GM21447 (cell line): ENCODE results near the gene ZNF341.
"Not testable (repeated sequence)": the region's sequence is repeated elsewhere in the genome, so short reads cannot be mapped to it uniquely, and the experiment has no call there.

ENCODE experiments used
- ATAC-seq: cut with Tn5 transposase; IDR thresholded peaks from one replicate; pipeline ENCODE4 v1.9.1; 2021; ENCODE audit not compliant: unreplicated experiment

Gene ZNF341

DNA sequence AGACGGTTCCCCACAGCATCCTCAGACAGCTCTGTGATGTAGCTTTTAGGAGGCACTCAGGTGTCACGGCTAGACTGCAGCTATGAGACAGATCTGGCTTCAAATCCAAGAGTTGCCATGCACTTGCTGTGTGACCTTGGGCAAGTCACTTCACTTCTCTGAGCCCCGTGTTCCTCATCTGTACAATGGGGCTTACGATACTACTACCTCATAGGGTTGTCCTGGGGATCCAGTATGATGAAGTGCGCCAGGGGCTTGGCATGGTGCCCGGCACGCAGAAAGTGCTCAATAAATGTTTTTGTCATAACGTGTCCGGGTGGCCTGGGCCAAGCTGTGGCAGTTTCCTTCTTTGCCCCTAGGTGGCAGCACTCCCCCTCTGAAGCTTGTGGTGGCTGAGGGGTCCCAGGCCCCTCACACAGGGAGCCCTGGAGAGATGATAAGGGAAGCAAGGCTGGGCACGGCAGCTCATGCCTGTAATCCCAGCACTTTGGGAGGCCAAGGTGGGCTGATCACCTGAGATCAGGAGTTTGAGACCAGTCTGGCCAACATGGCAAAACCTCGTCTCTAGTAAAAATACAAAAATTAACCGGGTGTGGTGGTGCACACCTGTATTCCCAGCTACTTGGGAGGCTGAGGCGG, 60.3 kb downstream of the ZNF341 start:
- ATAC-seq: no peak

DNA sequence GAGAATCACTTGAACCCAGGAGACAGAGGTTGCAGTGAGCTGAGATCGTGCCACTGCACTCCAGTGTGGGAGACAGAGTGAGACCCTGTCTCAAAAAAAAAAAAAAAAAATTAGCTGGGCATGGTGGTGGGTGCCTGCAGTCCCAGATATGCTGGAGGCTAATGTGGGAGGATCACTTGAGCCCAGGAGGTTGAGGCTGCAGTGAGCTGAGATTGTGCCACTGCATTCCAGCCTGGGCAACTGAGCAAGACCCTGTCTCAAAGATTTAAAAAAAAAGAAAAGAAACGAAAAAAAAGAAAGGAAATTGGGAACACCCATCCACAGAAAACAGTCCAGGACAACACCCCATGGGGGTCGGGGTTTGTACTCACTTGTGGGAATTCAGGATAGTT, 60.8 kb downstream of the ZNF341 start:
- ATAC-seq: not testable (repeated sequence)

DNA sequence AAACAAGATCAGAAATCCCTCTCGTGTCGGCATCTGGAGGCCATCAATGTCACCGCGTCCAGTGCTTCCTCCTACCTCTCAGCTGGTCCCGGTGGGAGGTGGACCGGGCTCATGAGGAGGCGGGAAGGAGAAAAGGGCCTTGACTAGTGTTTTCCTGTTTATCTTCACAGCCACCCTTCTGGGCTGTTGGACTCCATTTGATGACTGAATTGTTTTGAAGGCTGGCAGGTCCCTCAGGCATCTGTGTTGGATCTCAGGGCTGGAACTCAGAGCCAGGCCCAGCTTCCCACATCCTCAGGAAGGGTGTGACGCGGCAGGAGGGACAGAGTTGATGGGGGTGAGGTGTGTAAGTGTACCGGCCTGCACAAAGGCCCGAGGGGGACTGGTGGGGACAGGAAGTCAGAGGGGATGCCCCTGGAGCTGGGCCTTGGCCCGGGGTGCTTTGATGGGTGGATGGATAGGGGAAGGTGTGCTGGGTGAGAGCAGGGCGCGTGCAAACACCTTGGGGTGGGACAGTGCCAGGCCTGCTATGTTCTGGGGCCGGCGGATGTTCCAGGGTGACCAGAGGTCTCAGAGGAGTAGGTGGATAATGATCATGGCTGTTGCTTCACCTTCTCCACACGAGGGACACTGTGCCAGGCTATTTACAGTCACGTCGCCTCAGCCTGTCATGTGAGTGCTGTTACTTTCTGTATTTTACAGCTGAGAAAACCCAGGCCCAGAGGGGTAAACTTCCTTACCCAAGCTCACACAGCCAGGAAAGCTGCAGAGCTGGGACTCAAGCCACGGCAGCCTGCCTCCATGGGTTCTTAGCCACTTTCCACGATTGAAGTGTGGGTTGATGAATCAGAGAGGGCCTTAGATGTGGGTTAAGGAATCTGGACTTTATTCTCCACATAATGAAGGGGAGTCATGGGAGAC, 61.5 kb downstream of the ZNF341 start:
- ATAC-seq: no peak

DNA sequence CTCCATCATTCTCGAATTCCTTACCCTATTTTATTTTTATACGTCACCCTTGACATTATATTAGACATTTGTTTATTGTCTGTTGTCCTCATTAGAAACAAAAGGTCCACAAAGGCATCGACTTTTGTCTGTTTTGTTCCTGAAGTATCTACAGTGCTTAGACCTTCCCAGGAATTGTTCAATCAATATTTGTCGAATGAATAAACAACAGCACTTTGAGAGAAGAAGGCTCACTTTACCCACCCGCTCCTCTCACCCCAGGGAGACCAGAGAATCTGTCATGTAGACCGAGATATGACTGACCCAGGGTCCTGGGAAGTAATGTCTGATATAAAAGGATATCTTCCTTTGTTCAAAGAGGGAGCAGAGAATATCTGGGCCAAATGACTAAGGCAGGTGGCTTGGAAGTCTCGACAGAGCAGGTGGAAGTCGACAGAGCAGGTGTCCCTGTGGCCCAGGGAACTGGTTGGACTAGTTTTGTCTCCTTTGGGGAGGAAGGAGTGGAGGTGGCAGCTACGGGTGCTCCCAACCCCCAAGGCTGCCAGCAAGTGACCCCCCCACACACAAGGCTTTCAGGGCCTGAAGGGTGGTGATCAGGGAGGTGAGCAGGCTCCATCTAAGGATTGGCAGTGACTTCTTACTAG, 64.6 kb downstream of the ZNF341 start:
- ATAC-seq: no peak

DNA sequence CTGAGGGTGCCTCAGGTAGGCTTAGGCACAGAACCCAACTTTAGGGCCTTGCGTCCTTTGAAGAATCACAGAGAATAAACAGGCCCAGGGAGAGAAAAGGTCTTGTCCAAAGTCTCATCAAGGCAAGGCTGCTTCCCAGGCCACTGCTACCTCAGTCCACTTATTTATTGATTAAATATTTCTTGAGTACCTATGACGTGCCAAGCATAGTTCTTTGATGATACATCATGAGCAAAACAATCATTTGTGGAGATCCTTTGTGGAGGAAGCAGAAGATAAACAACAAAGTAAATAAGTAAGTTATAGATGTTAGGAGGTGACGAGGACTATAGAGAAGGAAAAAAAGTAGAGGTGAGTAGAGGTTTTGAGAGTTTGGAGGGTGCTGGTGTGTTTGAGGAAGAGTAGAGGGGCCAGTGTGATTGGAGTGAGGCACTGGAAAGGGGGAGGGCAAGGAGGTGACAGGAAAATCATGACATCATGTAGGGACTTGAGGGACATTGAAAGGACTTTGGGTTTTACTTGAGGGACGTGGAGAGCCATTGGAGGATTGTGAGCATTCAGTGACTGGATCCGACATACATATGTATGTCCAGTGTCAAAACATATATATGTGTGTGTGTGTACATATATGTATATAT, 65.2 kb downstream of the ZNF341 start:
- ATAC-seq: no peak

DNA sequence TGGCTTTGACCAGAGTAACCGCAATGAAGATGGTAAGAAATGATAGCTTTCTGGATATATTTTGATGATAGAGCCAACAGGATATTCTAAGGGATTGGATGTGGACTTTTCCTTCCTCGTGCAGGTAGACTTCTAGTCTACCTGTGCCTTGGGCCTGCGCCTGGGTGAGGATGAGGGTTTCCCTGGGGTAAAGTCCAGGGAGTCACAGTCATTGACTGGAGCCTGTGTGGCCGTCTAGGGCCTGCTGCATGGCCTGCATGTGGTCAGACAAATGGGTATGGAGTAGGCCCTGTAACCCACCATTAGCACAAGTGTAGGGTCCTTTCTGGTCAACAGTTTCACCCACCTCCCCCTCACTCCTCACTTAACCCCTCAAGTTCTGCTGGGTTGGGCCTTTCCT, 66.6 kb downstream of the ZNF341 start:
- ATAC-seq: no peak

DNA sequence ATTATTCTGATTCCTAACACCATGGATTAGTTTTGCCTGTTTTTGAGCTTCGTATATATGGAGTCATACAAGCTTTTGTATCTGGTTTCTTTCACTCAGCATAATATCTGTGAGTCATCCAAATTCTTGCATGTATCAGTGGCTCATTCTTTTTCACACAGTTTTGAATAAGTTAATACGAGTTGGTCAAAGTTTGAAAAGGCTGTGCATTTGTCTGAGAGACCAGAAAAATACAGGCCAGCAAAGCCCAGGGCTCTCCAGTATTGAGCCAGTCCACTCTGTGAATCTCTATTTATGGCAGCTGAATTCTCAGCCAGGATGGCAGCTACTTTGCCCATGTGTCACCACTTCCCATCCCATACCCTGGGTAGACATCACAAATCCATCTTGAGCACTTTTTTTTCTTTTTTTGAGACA, 72.1 kb downstream of the ZNF341 start:
- no peak for ATAC-seq

DNA sequence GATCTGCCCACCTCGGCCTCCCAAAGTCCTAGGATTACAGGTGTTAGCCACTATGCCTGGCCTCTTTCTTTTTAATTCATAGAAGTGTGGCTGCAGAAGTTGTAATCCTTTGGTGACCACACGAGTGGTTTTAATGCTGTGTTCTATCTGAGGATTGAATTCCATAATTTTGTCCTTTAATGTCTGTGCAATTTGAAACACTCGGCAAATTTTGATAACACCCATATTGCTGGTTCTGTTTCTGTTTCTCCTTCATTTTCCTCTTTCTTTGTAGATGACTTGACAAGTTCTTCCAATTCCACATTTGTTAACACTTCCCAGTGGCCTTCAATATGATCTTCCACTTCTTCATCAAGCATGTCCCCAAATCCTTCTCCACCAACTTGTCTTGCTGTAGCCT, 76.6 kb downstream of the ZNF341 start:
- ATAC-seq: no peak

DNA sequence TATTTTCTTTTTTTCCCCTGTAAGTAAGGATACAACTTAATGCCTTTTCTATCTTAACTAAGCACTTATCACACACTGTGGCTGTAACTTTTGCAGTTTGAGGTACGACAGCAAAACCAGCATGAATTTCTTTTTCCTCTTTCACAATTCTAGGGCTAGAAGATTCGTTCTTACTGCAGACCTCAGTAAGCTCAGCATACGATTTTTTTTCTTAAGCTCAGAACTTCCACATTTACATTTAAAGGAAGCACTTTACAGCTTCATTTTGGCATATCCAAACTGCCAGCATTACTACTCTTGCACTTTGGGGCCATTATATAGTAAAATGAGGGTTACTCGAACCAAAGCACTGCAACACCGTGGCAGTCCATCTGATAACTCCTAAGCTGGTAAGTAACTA, 78.5 kb downstream of the ZNF341 start:
- ATAC-seq: no peak

DNA sequence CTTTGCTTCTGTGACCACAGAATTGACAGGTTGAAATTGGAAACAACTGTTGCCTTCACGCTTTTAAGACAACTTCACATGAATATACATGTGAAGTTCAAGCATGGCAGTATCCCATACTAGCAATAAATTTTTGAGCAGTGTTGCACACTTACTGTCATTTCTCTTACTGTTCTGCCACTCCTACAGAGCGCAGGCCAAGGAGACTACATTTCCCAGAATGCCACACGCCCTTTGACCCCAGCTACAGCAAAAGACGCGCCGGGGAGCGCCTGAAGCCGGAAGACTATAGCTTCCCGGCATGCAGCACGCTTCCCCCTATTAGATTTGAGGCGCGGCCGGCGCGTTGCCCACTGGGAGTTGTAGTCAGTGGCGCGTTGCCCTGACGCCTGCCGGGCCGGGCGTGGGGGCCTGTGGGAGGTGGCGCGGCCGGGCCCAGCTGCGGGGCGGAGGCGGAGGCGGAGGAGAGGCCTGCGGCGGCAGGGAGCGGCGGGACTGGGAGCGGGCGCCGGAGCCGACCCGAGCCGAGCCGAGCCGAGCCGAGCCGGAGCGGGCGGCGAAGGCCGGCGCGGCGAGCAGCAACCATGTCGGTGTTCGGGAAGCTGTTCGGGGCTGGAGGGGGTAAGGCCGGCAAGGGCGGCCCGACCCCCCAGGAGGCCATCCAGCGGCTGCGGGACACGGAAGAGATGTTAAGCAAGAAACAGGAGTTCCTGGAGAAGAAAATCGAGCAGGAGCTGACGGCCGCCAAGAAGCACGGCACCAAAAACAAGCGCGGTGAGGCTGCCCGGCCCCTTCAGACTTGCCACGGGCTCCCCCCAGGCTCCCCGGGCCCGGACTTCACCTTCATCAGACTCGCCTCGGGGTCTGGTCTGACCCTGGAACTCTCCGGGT, 79.3 kb downstream of the ZNF341 start, which contains the start of gene CHMP4B:
CHMP4B (plus strand) TSS at position 464 of the 891 bp plus-strand sequence; CDS start at position 585, 121 bp downstream.
- ATAC-seq: peak; percentile 94

DNA sequence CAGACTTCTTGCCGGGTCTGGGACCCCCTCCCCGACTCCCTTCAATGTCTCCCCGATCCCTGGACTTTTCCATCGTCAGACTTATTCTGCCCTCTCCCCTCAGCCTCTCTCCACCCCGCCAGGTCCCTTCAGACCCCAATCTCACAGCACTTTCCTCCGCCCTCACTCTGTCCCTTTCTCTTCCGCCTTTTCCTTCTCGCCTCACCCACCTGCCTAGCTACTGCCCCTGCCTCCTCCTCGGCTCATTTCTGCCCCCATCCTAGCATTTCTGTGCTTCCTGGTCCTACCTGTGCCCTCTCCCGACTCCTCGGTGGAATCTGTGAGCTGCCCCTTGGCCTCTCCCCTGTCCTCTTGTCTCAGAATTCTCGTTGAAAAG, 80.0 kb downstream of the ZNF341 start:
- peak; percentile 17 for ATAC-seq

DNA sequence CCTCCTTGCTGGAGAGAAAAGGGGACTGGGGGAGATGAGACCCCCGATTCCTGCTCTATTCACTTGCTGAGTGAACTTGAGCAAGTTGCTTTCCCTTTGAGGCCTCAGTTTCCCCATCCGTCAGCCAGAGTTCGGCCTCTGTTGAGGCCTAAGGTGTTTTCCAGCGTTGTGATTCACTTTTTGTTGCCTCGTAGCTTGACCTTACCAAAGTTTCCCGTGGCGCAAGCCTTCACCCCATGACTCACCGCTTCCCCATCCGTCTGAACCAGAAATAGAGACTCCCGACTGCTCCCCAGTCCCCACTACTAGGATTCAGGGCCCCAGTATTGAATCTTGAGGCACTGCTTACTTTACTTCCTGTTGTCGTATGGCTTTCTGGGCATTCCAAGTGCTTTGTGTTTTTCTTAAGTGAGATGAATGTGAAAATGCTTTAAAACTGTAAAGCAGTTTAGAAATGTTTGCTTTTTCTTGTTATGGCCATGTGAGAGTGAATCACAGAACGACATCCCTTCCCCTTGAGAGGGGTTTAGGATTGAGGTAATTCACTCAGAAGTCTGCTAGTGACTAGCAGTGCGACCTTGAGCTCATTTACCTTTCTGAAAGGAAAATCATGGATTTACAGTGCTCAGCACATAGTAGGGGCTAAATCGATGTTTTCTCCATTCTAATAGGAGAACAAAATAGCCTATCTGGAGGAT, 80.5 kb downstream of the ZNF341 start:
- no peak for ATAC-seq

DNA sequence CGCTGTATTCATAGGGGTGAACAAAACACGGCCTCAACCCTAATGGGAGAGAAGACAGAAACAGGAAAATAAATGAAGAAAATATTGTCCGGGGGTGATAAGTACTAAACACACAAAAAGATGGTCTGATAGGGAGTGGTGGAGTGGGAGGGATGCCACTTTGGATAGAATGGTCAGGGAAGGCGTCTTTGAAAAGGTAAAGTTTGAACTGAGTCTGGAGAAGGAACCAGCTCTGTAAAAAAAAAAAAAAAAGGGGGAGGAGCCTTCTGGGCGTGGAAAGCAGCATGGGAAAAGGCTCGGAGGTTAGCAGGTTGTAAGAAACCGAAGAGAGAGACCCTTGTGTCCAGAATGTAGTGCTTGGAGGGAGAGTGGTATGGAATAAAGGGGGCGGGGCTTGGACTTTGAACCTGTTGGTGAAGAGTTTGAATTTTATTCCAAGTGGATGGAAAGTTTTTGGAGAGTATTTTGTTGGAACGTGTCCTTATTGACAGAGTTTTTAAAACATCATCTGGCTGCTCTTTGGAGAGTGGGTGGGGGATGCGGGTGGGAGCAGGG, 81.2 kb downstream of the ZNF341 start:
- ATAC-seq: no peak

DNA sequence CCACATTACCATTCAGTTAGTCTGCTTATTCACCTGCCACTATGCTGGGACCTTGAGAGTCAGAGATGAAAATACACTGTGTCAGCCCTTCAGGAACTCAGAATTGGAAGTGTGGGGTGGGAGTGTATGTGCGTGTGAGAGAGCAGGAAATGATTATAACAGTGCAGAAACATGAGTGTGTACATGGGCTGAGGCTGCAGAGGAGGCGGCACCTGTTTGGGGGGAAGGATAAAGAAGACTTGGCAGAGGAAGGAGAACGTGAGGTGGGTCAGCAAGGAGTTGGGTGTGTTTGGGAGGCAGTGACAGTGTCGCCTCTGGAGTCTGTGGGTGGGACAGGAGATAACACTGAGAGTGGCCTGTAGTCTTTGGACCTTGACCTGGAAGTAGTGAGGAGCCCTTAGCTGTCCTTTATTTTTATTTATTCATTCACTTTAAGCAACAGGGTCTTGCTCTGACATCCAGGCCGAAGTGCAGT, 82.5 kb downstream of the ZNF341 start:
- no peak for ATAC-seq

DNA sequence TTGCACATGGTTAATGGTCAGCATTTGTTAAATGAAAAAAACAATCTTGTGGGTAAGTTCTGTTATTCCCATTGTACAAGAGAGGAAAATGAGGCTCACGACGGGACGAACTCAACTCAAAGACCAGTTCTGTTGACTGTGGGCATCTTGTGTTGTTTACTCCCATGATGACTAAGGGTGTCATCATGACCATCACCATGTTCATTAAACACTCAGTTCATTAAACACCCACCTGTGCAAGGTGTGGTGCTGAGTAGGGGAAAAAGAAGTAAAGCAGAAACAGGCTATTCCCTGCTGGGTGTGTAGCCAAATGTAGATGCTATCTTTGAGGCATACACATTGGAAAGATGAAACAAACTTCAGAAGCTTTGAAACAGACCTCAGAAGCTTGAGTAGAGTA, 83.9 kb downstream of the ZNF341 start:
- ATAC-seq: no peak

DNA sequence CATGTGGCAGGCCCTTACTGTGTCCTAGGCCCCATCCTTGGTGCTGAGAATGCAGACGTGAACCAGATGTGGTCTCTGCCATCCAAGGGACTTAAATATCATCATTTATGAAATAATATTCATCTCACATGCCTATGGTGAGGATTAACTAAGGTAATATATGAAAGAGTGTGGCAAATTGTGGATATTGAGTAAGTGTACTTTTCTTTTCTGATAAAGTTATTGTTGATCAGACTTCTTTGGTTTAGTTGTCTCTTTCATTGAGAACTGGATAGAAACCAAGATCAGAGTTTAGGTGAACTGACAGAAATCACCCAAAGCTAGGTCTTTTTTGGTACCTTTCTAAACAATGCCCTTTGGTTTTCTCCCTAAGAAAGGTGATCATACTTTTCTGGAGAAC, 84.4 kb downstream of the ZNF341 start:
- ATAC-seq: no peak

DNA sequence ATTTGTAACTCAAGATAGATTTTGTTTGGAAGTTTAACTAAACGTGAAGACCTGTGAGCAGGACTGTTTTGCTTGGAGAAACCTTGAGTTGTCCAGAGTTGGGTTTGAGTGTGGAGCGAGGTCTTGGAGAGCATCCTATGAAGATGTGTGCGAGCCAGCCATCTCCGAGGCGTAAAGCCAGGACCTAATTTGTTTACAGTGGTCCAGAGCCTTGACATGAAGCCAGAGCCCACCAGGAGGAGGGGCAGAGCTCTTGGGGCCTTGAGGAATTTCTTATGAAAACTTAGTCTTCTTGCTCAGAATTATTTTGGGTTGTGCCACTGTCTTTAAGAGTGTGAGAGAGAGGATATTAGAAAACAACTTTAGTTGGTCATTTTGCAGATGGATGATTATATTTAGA, 85.6 kb downstream of the ZNF341 start:
- no peak for ATAC-seq

DNA sequence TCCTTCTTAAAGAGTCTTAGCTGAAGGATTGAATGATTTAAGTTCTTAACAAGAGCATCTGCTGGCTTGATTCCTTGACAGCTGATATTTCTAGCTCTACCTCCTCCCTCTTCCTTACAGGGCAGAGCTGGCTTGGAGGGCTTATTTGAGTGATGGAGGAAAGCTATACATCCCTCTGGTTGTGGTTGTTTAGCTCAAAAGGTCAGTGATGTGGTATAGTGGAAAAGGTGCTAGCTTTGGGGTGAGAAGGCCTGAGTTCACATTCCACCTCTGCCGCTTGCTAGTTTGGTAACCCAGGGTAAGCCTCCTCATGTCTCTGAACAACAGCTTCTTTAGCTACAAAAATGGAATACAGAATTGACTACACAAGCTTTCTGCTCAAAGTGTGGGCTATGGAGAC, 87.7 kb downstream of the ZNF341 start:
- ATAC-seq: no peak

DNA sequence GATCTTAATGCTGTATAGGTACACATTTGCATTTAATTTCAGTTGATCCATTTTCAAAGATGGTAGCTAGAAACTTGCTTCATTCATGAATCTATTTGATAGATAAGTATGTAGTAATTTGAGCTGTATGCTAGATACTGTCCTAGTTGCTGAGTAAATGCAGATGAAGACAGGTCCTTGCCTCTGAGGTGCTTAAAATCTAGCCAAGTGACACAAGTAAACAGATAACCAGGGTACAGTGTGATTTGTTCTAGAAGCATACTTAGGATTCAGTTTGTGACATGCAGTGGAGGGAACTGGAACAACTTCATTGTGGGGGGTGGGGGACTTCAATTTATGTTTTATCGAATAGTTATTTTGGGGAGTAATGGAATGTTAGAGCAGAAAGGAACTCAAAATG, 88.6 kb downstream of the ZNF341 start:
- no peak for ATAC-seq
